ENCODE data around the gene TRIM10. TPM values are rescaled to one million over a fixed set of nuclear protein-coding genes. Genes with fewer than 3 reads are reported as not detected.

The TRIM10 gene
- total RNA-seq, 4 donors from 2014 or later: 0.20 to 19.8 (median 3.7) TPM

- WGBS, 2 donors (ENCODE audit: low coverage in 1 of 2): 28 to 44% methylated on average over 6 to 12 of the region's 12 CpGs
- peak in 2 of 3 donors; percentile 5 to 70 for TF ChIP-seq POLR2AphosphoS5 (IDR thresholded peaks at IDR 0.05)
- peak in 3 of 5 experiments; percentile 16 to 50 (median 46) for TF ChIP-seq CTCF (IDR thresholded peaks at IDR 0.05)
- no peak for TF ChIP-seq POLR2A (IDR thresholded peaks at IDR 0.05)
- DNase-seq: peak; percentile 63
- H3K27ac ChIP-seq: peak overlapping the region; percentile 67 to 79 (median 72)
- intact Hi-C loops (cut with DNase I; ENCODE audit: low total_unique reads): no loop called here
- in situ Hi-C loops (cut with MboI; ENCODE audit: low pct_ligation_motif_present in 1 of 4, low pct_unique_long_range_greater_than_20kb in 1 of 4, low sequenced_read_pairs in 3 of 4): no loop called here
- peaks cover 0 to 38% (median 28%) of the 10 kb centered on the region in 4 donors for H3K4me1 ChIP-seq
- H3K27me3 ChIP-seq: no peaks in the 10 kb centered on the region
- no peaks in the 10 kb centered on the region for H3K36me3 ChIP-seq
- H3K4me3 ChIP-seq: peak overlapping the region in 1 of 4 donors; percentile 12
- no peaks in the 10 kb centered on the region for H3K9me3 ChIP-seq
Observed at GRCh38 chr6:30154709-30155519, 6.1 kb downstream of the TRIM10 start.

GRCh38 chr6:30154061-30154460 lies 7.0 kb downstream of the TRIM10 start:
- in situ Hi-C loops (cut with MboI; ENCODE audit: low pct_ligation_motif_present in 1 of 4, low pct_unique_long_range_greater_than_20kb in 1 of 4, low sequenced_read_pairs in 3 of 4) (no loop called here), intact Hi-C loops (cut with DNase I; ENCODE audit: low total_unique reads) (no loop called here)
- no peaks in the 10 kb centered on the region for H3K36me3 ChIP-seq
- WGBS, 2 donors (ENCODE audit: low coverage in 1 of 2): 83% methylated on average over 17 of the region's 17 CpGs; no CpG with 5 or more reads in 1 of the 2 donors
- no peak for DNase-seq
- no peaks in the 10 kb centered on the region for H3K9me3 ChIP-seq
- no peak overlapping the region for H3K4me3 ChIP-seq
- no peak for TF ChIP-seq POLR2A (IDR thresholded peaks at IDR 0.05)
- TF ChIP-seq POLR2AphosphoS5 (IDR thresholded peaks at IDR 0.05): no peak
- TF ChIP-seq CTCF (IDR thresholded peaks at IDR 0.05): no peak
- TF ChIP-seq EP300 (IDR thresholded peaks at IDR 0.05; ENCODE audit: low read depth): no peak
- H3K27ac ChIP-seq: peak overlapping the region in 3 of 4 donors; percentile 67 to 79 (median 74)
- H3K4me1 ChIP-seq: peaks cover 0 to 38% (median 28%) of the 10 kb centered on the region in 4 donors
- no peaks in the 10 kb centered on the region for H3K27me3 ChIP-seq

- Histone ChIP-seq H3K27me3 (no peaks in the 10 kb centered on the region), H3K9me3 (no peaks in the 10 kb centered on the region), H3K4me1 (peaks cover 0 to 38% (median 28%) of the 10 kb centered on the region in 4 donors), H3K36me3 (no peaks in the 10 kb centered on the region), H3K4me3 (no peak overlapping the region), H3K27ac (no peak overlapping the region)
- no peak for DNase-seq
- in situ Hi-C loops (cut with MboI; ENCODE audit: low pct_ligation_motif_present in 1 of 4, low pct_unique_long_range_greater_than_20kb in 1 of 4, low sequenced_read_pairs in 3 of 4) (no loop called here), intact Hi-C loops (cut with DNase I; ENCODE audit: low total_unique reads) (no loop called here)
- TF ChIP-seq EP300 (IDR thresholded peaks at IDR 0.05; ENCODE audit: low read depth) (no peak), POLR2AphosphoS5 (IDR thresholded peaks at IDR 0.05) (no peak), CTCF (IDR thresholded peaks at IDR 0.05) (no peak), POLR2A (IDR thresholded peaks at IDR 0.05) (no peak)
- 86 to 88% methylated on average over 1 to 3 of the region's 3 CpGs for WGBS, 2 donors (ENCODE audit: low coverage in 1 of 2)
Observed at GRCh38 chr6:30152910-30153610, 8.0 kb downstream of the TRIM10 start.

DNA sequence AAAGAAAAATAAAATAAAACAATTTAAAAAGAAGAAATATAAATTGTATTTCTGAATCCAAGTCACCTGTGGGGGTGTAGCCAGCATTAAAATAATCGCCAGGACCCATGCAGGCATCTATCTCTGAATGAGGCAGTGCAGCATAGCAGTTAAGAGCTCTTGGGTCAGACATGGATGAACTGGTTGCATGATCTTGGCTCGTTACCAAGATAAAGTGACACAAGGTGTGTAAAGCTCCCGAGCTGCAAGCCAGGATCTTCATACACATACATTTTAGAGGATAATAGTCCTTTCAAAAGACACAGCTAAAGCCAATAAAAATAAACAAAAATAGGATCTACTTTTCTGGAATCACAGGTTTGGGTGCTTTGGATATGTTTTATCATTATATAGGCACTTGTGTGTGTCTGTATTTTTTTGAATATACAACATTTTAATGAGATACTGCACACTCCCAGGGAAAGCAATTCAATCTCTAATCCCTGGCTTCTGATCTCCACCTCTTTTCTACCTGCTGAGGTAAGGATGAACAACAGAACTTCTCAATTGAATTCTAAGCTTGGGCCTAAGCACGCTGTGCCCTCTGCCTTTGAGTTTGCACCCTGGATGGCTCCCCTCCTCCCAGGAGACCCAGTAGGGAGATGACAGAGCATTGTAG lies 8.9 kb downstream of the TRIM10 start:
- Histone ChIP-seq H3K4me1 (peaks cover 0 to 38% (median 28%) of the 10 kb centered on the region in 4 donors), H3K4me3 (no peak overlapping the region), H3K36me3 (no peaks in the 10 kb centered on the region), H3K9me3 (no peaks in the 10 kb centered on the region), H3K27ac (no peak overlapping the region), H3K27me3 (no peaks in the 10 kb centered on the region)
- DNase-seq: no peak
- no peak for TF ChIP-seq POLR2A (IDR thresholded peaks at IDR 0.05)
- TF ChIP-seq CTCF (IDR thresholded peaks at IDR 0.05): no peak
- TF ChIP-seq EP300 (IDR thresholded peaks at IDR 0.05; ENCODE audit: low read depth): no peak
- TF ChIP-seq POLR2AphosphoS5 (IDR thresholded peaks at IDR 0.05): no peak
- 39 to 49% methylated on average over 4 of the region's 4 CpGs for WGBS, 2 donors (ENCODE audit: low coverage in 1 of 2)
- intact Hi-C loops (cut with DNase I; ENCODE audit: low total_unique reads): no loop called here
- in situ Hi-C loops (cut with MboI; ENCODE audit: low pct_ligation_motif_present in 1 of 4, low pct_unique_long_range_greater_than_20kb in 1 of 4, low sequenced_read_pairs in 3 of 4): no loop called here
